LNCaP clone FGC (cell line): Measurements from ENCODE around the gene GPC3.

Source experiments
- DNase-seq: peaks from one replicate; pipeline ENCODE4 v3.0.0-alpha.2; 2011; ENCODE audit warnings: low read depth
- H3K4me3 ChIP-seq: 2 replicates; pipeline ENCODE4 v1.5.1; 2011; ENCODE audit warnings: mild to moderate bottlenecking, low read depth, low read length, control low read depth
- TF ChIP-seq, protein P1 (sequence below): IDR thresholded peaks from 2 replicates; pipeline ENCODE4 v1.5.1; 2012; ENCODE audit warnings: mild to moderate bottlenecking; ENCODE audit not compliant: control insufficient read depth, insufficient read depth; ENCODE audit errors: extremely low read depth

GPC3 gene

DNA sequence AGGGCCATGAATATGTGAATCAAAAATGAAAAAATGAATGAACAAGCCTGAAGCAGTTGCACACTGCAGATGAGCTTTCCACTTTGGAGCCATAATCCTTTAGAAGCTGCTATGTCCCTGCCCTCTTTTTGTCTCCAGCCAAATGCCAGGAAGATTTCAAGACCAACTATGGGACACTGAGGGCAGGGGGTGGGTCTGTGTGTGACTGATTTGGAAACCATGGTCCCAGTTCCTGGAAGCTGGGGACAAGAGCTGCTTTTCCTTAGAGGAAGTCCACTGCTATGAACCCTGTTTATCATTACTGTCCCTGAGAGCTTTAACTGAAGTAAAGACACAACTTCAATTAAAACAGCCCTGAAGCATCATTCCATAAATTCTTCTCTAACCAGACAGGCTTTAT lies 416.2 kb downstream of the GPC3 start:
- DNase-seq: no peak
- TF ChIP-seq, protein P1, sequence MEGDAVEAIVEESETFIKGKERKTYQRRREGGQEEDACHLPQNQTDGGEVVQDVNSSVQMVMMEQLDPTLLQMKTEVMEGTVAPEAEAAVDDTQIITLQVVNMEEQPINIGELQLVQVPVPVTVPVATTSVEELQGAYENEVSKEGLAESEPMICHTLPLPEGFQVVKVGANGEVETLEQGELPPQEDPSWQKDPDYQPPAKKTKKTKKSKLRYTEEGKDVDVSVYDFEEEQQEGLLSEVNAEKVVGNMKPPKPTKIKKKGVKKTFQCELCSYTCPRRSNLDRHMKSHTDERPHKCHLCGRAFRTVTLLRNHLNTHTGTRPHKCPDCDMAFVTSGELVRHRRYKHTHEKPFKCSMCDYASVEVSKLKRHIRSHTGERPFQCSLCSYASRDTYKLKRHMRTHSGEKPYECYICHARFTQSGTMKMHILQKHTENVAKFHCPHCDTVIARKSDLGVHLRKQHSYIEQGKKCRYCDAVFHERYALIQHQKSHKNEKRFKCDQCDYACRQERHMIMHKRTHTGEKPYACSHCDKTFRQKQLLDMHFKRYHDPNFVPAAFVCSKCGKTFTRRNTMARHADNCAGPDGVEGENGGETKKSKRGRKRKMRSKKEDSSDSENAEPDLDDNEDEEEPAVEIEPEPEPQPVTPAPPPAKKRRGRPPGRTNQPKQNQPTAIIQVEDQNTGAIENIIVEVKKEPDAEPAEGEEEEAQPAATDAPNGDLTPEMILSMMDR: no peak
- H3K4me3 ChIP-seq: no peak overlapping the region

DNA sequence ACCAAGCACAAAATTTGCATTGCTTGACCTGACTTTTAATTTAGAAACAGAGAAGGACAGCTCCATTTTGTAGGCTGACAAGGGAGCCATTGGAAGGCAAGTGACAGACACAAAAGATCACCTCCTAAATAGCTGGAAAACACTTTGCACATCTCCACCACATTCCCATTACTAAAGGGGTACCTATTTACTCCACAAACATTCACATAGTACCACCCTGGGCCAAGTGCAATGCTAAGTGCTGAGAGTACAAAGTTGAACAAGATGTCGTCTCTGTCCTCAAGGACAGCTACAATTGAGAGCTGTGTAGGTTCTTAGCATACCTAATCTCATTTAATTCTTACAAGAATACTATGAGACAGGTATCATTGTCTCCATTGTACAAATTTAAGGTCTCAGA lies 417.3 kb downstream of the GPC3 start:
- H3K4me3 ChIP-seq: no peak overlapping the region
- DNase-seq: no peak
- TF ChIP-seq, protein P1: no peak

DNA sequence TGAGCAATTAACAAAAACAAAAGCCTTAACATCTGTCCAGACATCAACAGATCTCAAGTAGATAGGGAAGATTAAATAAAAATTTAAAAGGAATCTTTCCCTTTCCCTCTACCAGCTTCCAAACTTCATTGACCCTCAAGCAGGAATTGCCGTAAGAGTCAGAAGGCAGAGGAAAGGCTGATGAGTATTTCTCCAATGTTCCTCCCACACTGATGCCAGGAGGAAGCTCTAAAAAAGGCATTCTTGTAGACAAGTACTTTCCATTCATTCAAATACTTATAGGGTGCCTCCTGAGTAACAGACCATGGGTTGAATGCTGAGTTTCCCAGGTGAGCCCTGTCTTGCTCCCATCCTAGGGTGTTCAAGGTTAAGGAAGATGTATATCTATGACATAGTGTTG lies 418.5 kb downstream of the GPC3 start:
- no peak for DNase-seq
- H3K4me3 ChIP-seq: no peak overlapping the region
- TF ChIP-seq, protein P1: no peak

DNA sequence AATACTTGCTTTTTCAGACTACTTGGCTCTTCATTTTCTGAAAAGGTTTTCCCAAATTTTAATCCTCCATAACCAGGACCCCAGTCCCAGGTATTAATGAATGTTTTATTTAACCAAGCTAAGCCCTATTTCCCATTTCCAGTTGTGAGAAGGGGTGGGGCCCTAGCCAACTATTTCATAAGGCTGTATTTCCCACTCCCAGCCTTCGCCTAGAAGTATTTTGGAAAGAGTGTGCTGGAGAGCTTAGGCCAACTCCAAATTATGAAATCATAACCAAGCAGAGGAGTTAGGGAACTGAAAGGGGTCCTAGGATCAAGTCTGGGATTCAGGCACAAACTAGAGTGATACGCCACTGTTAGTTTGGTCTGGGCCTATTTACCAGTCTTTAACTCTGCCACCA lies 421.7 kb downstream of the GPC3 start:
- DNase-seq: no peak
- TF ChIP-seq, protein P1: no peak
- no peak overlapping the region for H3K4me3 ChIP-seq

DNA sequence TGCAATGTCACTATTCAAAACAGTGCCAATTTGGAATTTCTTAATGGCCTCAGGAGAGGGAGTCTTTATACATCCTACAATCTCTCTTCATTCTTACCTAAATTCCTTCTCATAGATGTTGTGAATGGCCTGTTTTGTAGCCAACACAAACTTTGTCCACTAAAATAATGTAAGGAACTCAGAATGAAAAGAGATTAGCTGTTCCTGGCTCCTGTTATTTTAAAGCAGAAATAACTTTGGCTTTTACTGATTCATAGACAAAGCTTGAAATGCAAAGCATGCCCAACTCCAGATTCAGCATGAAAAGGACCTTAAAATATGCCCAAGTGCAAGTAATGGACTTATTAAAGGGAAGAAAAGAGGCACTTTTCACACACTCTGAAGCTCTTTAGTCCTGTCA lies 424.1 kb downstream of the GPC3 start:
- no peak for DNase-seq
- no peak overlapping the region for H3K4me3 ChIP-seq
- TF ChIP-seq, protein P1: no peak

DNA sequence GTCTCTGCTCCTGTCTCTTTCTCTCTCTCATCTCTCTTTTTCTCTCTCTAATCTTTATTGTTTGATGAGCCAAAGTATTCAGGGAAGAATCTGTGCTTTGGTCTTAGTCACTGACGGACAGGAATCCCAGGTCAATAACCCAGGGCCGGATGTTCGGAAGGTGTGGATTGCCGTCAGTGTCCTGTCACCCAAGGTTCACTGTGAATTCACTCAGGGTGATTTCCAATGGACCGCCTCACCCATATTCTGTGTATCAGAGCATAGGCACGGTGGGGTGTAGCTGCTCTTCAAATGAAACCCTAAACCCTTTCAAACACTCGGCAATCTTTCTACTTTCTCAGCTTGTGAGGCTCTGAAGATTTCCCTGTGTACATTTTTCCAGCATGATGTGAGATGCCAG lies 425.5 kb downstream of the GPC3 start:
- H3K4me3 ChIP-seq: no peak overlapping the region
- DNase-seq: no peak
- TF ChIP-seq, protein P1: no peak

DNA sequence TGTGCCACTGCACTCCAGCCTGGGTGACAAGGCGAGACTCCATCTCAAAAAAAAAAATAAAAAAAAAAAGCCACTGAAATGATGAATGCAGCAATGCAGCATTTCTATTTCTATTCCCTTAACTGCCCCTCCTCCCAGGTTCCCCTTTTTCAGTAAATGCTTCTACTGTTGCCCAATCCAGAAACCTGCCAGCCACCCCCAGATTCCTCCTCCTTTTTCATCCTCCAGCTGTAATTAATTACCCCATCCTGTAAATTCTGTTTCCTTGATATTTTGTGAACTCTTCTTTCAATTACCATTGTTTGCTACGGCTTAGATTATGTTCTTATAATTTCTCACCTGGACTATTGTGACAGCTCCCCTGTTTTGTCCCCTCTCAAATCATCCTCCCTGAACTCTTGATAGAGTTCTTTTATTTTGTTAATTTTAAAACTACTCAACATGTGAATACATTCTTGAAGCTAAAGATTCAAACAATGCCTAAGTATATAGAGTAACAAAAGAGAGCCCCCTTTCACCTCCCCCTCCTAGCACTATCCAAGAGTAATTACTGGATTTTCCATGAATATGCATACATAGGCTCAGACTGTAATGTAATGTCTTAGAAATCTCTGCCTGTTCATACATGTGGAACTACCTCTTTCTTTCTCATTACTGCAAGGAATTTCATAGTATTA lies 429.5 kb downstream of the GPC3 start:
- DNase-seq: no peak
- no peak overlapping the region for H3K4me3 ChIP-seq
- TF ChIP-seq, protein P1: no peak
